Sciatic nerve (tissue), 2 donors: Measurements from ENCODE around the gene TBL3. TPM values are rescaled to one million over a fixed set of nuclear protein-coding genes. Genes with fewer than 3 reads are reported as not detected.

ENCODE experiments used
- ATAC-seq: fragments of 200-7000 bp; cut with Tn5 transposase; one replicate; pipeline ENCODE4 v1.9.1; 2020; ENCODE audit warnings: mild to moderate bottlenecking, moderate library complexity
- DNase-seq: peaks from one replicate; pipeline ENCODE4 v3.0.0-alpha.2; 2020; ENCODE audit warnings: low spot score
- intact Hi-C: fragments of 100-400 bp; cut with DNase I; formaldehyde crosslinking; loops from one replicate; pipeline ENCODE4 v1.14.2; 2022
- total RNA-seq: library from RNA; stranded (reverse); fragmentation: NEBNext Ultra II Directional; extraction: Animal tissue kit (Norgen Biotek cat#: 25700); gene quantifications from one replicate; pipeline ENCODE4 v1.2.1, GENCODE V29; 2021
- donor health status: DM: no; HTN: no; CAD: no.
- donor health status: DM: no; HTN: no; CAD: no.

TBL3 gene
- total RNA-seq, 1 donor from 2014 or later: 21.8 TPM

DNA sequence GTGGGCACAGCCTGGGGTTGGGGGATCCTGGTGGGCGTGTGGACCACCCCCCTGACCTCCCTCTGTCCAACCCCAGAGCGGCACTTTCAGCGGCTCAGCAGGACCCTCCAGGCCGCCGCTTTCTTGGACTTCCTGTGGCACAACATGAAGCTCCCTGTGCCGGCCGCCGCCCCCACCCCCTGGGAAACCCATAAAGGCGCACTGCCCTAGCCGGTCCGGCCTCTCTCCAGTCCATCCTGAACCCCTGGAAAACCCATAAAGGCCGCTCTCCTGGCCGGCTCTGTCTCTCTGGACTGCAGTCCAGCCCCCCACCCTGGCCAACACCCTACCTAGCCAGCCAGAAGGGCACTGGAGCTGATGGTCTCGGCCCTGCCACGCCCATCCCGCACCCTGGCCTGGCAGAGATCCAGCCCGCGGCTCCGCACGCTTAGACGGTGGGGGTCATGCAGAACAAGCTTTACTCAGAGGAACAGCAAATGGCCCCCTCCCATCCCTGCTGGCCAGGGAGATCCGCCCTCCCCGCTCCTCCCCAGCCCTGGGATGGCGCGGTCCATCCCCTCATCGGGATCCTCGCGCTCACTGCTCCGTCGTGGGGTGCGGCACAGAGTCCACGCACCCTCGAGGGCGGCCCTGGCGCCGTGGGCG is 6.7 kb downstream of the TBL3 start:
- intact Hi-C loops: loop anchor here (2.0 kb wide), 1 partner anchor 18 kb away; no protein-coding TSS in a partner anchor
- no peak for DNase-seq
- no peak for ATAC-seq

DNA sequence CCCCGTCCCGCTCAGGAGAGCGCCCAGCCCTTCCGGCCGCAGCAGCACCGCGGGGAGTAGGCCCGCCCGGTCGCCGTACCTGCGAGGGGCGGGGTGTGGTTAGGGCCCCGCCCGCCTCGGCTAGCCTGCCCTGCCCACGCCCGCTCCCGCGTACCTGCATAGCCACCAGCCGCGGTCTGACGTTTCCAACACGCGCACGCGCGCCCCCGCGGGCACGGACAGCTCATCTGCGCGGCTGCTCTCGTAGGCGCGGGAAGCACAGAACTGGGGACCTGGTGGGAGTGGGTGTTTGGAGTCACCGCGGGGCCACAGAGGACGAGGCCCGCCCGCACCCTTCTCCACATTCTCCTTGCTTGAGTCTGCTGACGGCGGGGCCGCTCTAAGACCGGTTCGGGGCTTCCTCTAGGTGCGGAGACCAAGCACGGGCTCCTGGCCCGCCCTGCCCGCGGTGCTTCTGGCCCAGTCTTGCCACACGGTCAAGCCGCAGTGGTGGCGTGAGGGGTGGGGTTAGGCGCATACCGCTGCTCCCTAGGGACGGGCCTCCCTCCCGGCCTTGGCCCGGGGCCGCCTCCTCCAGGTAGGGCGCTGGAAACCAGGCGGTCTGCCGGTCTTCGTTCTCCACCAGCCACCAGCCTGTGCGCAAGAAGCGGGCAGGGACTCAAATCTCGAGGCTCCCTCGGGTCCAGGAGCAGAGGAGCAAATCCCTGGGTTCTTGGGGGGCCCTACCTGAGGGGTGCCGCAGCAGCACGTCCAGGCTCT is 7.6 kb downstream of the TBL3 start:
- DNase-seq (no peak), ATAC-seq (no peak)
- intact Hi-C loops: loop anchor here (2.0 to 5.0 kb wide), 2 partner anchors 19 to 733 kb away; no protein-coding TSS in a partner anchor

DNA sequence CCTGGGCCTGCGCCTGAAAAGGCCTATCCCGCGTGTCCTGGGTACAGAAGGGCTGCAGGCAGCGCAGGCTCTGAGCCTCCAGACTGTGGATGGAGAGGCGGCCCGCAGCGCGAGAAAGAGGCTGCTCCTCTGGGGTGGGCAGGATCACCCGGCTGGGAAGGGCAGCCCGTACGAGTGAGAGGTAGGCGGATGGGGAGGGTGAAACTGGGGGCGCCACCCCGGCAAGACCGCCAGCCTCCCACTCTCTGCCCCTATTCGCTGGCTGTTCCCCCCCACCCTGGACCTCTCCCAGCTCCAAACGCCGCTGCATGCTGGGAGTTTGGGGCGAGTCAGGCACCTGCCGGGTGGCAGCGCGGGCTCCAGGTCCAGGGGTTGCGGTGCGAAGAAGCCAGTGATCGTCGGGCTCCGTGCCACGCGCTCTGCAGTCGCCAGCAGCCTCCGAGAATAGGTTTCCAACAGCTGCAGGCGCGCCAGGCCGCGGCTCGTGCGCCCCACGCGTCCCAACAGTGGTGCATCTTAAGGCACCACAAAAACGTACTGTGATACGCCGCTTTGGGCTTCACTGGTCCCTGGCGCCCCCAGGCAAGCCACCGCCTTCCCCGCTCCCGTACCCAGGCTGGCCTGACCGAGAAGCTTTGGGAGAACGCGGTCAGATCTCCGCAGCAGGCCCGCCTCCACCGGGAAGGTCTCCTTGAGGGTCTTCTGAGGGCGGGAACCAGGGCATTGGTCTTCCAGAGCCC is 8.3 kb downstream of the TBL3 start:
- ATAC-seq: no peak
- intact Hi-C loops: loop anchor here (5.0 kb wide), 1 partner anchor 732 kb away; no protein-coding TSS in a partner anchor
- DNase-seq: no peak

DNA sequence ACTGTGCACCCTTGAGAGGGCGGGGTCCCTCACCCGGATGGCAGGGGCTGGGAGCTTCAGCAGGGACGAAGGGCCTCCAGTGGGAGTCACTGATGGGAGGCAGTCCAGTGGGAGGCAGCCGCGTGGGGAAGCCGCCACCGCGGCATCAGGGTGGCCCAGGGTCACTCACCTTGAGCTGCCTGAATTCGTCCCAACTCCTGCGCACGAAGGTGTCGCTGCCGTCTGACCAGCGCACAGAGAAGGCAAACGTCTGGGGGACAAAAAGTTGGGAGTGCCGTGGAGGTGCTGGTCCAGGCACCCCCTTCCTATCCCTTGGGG is 8.9 kb downstream of the TBL3 start:
- intact Hi-C loops: loop anchor here (5.0 kb wide), 1 partner anchor 732 kb away; no protein-coding TSS in a partner anchor
- DNase-seq (no peak), ATAC-seq (no peak)

- no peak for ATAC-seq
- intact Hi-C loops: loop anchor here (5.0 kb wide), 1 partner anchor 731 kb away; no protein-coding TSS in a partner anchor
- no peak for DNase-seq
These were observed 9.6 kb downstream of the TBL3 start, which contains the start of gene NOXO1 for GRCh38 chr16:1981398-1981836. Gene NOXO1 (minus strand): TSS chr16:1981469. CDS start chr16:1981179, 290 bp downstream.

DNA sequence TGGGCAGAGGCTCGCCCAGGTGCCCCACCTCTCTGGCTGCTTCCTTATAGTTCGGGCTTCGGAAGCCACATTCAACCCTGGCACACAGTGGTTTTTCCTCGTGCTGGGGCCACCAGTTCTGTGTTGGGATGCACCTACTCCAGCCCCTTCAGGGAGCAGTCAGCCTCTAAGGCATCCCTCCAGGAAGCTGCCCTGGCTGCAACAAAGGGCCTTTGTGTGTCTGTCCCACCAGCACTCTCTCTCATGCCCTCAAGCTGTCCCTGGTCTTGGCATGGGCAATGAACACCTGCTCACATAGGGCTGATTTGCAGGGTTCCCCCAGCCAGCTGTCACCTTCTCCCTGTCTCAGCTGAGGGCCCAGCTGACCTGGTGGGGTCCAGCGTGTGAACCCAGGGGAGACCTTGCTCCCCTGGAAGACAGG is 10.2 kb downstream of the TBL3 start:
- ATAC-seq (no peak), DNase-seq (no peak)
- intact Hi-C loops: loop anchor here (5.0 kb wide), 1 partner anchor 730 kb away; no protein-coding TSS in a partner anchor

DNA sequence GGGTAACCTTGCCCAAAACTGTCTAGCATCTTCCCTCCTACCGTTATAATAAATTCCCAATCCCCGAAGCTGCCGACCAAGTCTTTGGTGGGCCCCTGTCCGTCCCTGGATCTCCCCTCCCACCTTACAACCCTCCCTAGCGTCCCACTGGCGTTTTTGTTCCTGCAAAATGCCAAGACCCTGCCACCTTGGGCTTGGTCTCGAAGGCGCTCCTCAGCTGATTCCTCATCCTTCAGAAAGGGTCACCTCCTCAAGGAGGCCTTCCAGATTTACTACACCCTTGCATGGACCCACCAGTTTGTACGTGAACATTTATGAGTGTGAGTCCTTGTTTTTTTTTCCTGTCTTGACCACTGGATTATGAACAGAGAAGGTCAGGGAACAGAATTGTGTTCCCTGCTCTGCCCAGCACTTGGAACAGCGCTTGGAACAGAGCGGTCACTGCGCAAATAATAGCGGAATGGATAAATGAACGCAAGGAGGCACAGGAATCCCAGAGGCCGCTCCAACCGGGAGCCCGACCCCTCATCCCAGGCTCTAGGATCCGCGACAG is 11.2 kb downstream of the TBL3 start:
- ATAC-seq (no peak), DNase-seq (no peak)
- intact Hi-C loops: loop anchor here (5.0 kb wide), 1 partner anchor 729 kb away; no protein-coding TSS in a partner anchor

GRCh38 chr16:1983544-1984346 is 11.9 kb downstream of the TBL3 start, which contains the start of gene GFER:
Gene GFER (plus strand): TSS chr16:1984193. CDS start chr16:1984219, 26 bp downstream.
- DNase-seq (peak; percentile 94), ATAC-seq (peak; percentile 94)
- intact Hi-C loops: loop anchor here (5.0 kb wide), 1 partner anchor 729 kb away; no protein-coding TSS in a partner anchor

GRCh38 chr16:1984347-1985225 is 12.7 kb downstream of the TBL3 start:
- DNase-seq: no peak
- ATAC-seq: no peak
- intact Hi-C loops: loop anchor here (5.0 kb wide), 1 partner anchor 728 kb away; no protein-coding TSS in a partner anchor

DNA sequence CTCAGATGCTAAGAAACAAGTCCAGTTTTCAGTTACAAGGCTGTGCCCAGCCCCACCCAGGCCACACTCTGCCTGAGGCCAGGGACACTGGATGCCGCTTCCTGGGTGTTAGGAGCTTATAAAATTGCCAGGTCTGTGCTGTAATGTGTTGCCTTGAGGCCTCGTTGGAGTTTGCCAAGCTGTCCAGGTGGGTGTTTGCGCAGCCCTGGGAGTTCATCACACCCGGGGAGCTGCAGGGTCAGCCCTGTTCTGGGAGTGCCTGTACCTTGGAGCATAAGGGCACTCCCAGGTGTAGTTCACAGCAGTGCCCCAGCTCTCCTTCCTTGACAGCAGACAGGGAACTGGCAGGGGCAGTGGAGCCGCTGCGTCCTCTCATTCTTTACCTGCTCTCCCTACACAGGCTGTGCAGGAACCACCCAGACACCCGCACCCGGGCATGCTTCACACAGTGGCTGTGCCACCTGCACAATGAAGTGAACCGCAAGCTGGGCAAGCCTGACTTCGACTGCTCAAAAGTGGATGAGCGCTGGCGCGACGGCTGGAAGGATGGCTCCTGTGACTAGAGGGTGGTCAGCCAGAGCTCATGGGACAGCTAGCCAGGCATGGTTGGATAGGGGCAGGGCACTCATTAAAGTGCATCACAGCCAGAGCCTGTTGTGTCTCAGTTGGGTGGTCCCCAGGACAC is 13.8 kb downstream of the TBL3 start:
- intact Hi-C loops: no loop called here
- no peak for ATAC-seq
- DNase-seq: no peak

DNA sequence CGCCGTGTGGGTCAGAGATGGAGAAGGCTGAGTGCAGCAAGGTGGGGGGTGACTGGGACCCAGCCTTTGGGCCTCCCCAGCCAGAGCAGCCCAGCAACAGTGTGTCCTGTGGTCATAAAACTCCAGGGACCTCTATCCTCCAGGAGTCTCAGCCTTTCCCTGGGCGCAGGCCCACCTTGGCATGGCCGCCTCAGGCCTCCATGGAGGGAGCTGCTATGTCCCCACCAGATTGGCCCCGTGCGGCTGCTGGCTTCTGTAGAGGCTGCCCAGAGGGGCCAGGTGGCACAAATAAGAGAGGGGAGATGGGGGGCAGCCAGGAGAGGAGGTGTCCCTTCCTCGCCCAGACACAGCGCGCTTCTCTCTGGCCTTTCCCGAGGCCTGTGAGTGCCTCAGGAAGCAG is 15.3 kb downstream of the TBL3 start:
- intact Hi-C loops: no loop called here
- no peak for ATAC-seq
- no peak for DNase-seq

DNA sequence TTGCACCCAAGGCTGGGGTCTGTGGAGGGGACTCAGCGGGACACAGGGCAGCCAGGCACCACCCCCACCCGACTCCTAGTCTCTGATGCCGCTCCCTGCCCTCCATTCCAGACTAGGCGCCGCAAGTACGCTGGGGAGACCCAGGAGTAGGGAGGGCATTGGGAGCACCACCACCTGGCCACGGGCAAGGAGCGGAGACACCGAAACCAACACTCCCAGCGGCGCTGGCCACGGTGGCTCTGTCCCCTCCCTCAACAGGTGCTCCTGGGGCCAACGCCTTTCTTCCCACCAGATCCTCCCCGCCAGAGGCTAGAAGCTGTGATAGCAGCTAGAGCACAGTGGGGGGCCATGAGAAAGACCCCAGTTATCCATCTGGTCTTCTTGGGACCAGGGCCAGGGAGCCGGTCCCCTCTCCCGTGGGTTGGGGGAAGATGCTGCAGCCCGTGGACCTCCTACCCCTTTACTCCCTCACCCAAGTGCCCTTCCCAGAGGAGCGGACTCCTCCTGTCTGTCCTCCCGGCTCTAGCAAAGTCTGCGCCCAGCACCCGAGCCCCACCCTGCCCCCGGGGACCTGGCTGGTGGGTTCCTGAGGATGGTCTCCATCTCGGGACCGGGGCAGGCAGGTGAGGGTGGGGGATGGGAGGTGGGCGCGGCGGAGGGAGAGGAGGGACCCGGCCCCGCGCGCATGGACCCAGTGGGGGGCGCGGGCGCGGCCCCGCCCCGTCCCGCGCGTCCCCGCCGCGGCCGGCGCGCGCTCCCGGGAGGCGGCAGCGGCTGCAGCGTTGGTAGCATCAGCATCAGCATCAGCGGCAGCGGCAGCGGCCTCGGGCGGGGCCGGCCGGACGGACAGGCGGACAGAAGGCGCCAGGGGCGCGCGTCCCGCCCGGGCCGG is 17.6 kb downstream of the TBL3 start, which contains the start of gene SYNGR3:
SYNGR3 (plus strand) TSS at position 762 of the 892 bp plus-strand sequence. CDS start 133 bp downstream, outside the sequence.
- ATAC-seq: no peak
- intact Hi-C loops: no loop called here

DNA sequence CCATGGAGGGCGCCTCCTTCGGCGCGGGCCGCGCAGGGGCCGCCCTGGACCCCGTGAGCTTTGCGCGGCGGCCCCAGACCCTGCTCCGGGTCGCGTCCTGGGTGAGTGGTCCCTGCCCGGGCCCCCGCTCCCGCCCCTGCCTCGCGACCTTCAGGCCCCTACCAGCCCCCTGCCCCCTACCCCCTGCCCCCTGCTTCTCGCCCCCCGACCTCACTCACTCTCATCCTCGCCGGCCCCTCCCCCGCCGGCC is 18.2 kb downstream of the TBL3 start:
- no peak for ATAC-seq
- intact Hi-C loops: no loop called here

More for the DNA sequence above, 17.6 kb downstream of the TBL3 start, which contains the start of gene SYNGR3:
- DNase-seq: no peak

GRCh38 chr16:1990351-1991134 is 18.7 kb downstream of the TBL3 start:
- intact Hi-C loops: no loop called here
- no peak for ATAC-seq
- no peak for DNase-seq

More for the DNA sequence above, 18.2 kb downstream of the TBL3 start:
- no peak for DNase-seq

- intact Hi-C loops: no loop called here
- no peak for ATAC-seq
- no peak for DNase-seq
These were observed 19.3 kb downstream of the TBL3 start for GRCh38 chr16:1991135-1991551.
